ENCODE data around the gene SLC49A3. TPM values are rescaled to one million over a fixed set of nuclear protein-coding genes. Genes with fewer than 3 reads are reported as not detected.

The SLC49A3 gene
- total and polyA plus RNA-seq, 10 of the 15 experiments (the other 5 are each of a cell fraction or from before 2014, with no cell fraction given): 0.09 to 0.85 (median 0.18) TPM; not detected in 4

- TF ChIP-seq, protein P1, sequence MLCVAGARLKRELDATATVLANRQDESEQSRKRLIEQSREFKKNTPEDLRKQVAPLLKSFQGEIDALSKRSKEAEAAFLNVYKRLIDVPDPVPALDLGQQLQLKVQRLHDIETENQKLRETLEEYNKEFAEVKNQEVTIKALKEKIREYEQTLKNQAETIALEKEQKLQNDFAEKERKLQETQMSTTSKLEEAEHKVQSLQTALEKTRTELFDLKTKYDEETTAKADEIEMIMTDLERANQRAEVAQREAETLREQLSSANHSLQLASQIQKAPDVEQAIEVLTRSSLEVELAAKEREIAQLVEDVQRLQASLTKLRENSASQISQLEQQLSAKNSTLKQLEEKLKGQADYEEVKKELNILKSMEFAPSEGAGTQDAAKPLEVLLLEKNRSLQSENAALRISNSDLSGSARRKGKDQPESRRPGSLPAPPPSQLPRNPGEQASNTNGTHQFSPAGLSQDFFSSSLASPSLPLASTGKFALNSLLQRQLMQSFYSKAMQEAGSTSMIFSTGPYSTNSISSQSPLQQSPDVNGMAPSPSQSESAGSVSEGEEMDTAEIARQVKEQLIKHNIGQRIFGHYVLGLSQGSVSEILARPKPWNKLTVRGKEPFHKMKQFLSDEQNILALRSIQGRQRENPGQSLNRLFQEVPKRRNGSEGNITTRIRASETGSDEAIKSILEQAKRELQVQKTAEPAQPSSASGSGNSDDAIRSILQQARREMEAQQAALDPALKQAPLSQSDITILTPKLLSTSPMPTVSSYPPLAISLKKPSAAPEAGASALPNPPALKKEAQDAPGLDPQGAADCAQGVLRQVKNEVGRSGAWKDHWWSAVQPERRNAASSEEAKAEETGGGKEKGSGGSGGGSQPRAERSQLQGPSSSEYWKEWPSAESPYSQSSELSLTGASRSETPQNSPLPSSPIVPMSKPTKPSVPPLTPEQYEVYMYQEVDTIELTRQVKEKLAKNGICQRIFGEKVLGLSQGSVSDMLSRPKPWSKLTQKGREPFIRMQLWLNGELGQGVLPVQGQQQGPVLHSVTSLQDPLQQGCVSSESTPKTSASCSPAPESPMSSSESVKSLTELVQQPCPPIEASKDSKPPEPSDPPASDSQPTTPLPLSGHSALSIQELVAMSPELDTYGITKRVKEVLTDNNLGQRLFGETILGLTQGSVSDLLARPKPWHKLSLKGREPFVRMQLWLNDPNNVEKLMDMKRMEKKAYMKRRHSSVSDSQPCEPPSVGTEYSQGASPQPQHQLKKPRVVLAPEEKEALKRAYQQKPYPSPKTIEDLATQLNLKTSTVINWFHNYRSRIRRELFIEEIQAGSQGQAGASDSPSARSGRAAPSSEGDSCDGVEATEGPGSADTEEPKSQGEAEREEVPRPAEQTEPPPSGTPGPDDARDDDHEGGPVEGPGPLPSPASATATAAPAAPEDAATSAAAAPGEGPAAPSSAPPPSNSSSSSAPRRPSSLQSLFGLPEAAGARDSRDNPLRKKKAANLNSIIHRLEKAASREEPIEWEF (IDR thresholded peaks at IDR 0.05; ENCODE audit: insufficient replicate concordance, low read depth, low read length): no peak
Measured at GRCh38 chr4:633406-633805, 55.5 kb downstream of the SLC49A3 start (continued).

DNA sequence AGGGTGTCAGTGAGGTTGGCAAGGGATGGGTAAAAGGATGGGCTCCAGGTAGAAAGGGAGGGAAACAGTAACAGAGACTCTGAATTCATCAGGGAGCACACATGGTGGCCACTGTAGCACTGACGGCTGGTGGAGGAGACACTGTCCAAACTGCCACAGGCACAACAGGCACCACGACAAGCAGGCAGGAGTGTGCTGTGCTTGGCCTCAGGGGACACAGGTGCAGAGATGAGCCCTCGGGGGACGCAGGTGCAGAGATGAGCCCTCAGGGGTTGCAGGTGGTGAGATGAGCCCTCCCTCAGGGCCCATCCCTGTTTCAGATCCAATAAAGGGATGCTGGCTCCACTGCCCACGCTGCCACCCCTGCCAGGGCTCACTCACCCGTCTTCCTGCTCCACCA, 56.0 kb downstream of the SLC49A3 start:
- SMC1A ChIA-PET (ENCODE audit: uncharacterized antibody, unreplicated experiment): no interaction called here
- Histone ChIP-seq H3K4me3 (no peak overlapping the region), H4K20me1 (ENCODE audit: control insufficient read depth, insufficient read depth) (no peaks in the 10 kb centered on the region), H3K27ac (ENCODE audit: control insufficient read depth, insufficient read depth) (no peak overlapping the region), H3K36me3 (ENCODE audit: control insufficient read depth in 2 of 2, insufficient read depth in 2 of 2, low read length in 1 of 2) (no peaks in the 10 kb centered on the region), H3K4me1 (ENCODE audit: control insufficient read depth, insufficient read depth, low read length) (no peaks in the 10 kb centered on the region), H2AFZ (ENCODE audit: control insufficient read depth, low read depth, low read length) (no peak overlapping the region), H3K4me2 (ENCODE audit: control insufficient read depth, insufficient read depth) (no peak overlapping the region), H3K79me2 (ENCODE audit: control insufficient read depth, insufficient read depth, low read length) (no peaks in the 10 kb centered on the region), H3K9me3 (replicated peaks; ENCODE audit: control insufficient read depth, insufficient read depth, low read length) (peaks cover 3% of the 10 kb centered on the region; the same call in 2 of the 3 replicates), H3K9ac (ENCODE audit: control insufficient read depth, insufficient read depth, low read length) (no peak overlapping the region), H3K27me3 (replicated peaks in 1 of 2; ENCODE audit: control insufficient read depth in 2 of 2, insufficient read depth in 2 of 2, low read length in 1 of 2) (no peaks in the 10 kb centered on the region)
- in situ Hi-C loops (cut with MboI): no loop called here
- WGBS (ENCODE audit: insufficient coverage, insufficient replicate concordance, low lambda C conversion rate, missing lambda C conversion rate): 13% methylated on average over 6 of the region's 6 CpGs
- intact Hi-C loops (cut with micrococcal nuclease; ENCODE audit: unreplicated experiment): no loop called here
- CTCF ChIA-PET: no interaction called here
- FAIRE-seq (no peak), ATAC-seq (no peak), DNase-seq (ENCODE audit: low read depth, low spot score) (no peak)
- no TSS peak for BruUV-seq (replicated peaks)
- RAD21 ChIA-PET (ENCODE audit: unreplicated experiment): no interaction called here
- TF ChIP-seq PML (IDR thresholded peaks at IDR 0.05; ENCODE audit: low read length): no peak
- no peak for TF ChIP-seq YY1 (IDR thresholded peaks at IDR 0.05; ENCODE audit: low read depth, low read length)
- POLR2A ChIA-PET: no interaction called here

Data from GM12878 (cell line).